NCI-H146 (cell line): ENCODE data around the gene PHACTR1.
"Not testable (repeated sequence)": the region's sequence is repeated elsewhere in the genome, so short reads cannot be mapped to it uniquely, and the experiment has no call there.

Experiments
- DNase-seq: peaks from one replicate; lab custom pipeline; 2025; lab: John Stamatoyannopoulos, UW

PHACTR1 gene

DNA sequence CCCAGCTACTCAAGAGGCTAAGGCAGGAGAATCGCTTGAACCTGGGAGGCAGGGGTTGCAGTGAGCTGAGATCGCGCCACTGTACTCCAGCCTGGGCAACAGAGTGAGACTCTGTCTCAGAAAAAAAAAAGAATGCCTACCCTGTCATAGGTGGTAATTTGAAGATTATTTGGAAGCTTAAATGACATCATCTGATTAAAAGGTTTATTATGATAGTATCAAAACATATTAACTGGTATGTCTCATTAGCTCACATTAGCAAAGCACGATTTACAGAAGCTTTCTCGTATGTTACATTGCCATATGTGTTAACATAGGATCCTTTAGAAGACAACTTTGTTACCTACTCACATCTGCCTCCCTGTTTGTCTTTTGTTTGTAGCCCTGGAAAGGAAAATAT, 443.3 kb downstream of the PHACTR1 start:
- DNase-seq, result not testable (repeated sequence)

- DNase-seq, result no peak
Observed at GRCh38 chr6:13163161-13163944, 446.8 kb downstream of the PHACTR1 start.

- DNase-seq, result peak; percentile 79
Observed at GRCh38 chr6:13164291-13164690, 447.7 kb downstream of the PHACTR1 start.

DNA sequence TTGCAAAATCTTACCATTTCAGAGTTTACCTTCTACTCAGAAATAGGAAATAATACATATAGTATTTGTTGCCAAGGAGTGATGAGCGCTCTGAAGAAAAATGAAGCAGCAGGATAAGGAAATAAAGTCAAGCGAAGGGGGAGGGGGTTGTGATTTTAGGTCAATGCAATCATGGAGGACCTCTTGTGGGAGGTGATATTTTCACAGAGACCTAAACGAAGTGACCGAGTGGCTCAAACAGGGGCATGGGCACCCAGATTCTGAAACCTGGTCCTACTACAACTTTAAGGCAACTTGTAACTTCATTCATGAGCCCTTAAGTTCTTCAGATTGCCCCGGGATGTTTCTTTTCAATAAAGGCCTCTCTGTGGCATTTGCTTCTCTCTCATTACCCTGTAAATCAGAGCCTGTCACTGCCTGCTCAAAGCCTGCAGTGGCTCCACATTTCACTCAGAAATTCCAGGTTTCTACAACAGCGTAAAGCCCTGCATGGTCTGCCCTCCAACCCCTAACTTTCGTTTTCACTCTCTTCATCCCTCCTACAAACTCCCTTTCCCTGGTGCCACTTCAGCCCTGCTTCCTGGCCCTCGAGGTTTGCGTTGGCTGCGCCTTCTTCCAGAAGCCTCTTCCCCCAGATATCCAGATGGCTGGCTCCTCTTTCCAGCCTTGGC, 449.1 kb downstream of the PHACTR1 start:
- DNase-seq, result no peak

DNA sequence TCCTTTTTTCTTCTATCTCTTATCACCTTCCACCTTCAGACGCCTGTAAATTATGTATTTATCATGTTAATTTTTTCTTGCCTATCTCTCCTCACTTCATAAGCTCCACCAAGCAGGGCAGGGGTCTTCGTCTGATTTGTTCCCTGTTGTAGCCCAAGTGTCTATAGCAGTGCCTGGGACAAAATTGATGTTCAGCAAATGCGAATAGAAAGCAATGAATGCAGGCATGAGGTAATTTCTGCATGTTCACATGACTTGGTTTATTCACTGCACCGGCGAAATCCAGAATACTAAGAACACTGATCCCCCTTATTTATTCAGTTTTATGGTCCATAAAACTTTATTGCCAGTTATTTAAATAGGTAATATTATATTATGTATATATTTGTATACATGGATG, 449.7 kb downstream of the PHACTR1 start:
- DNase-seq, result no peak

DNA sequence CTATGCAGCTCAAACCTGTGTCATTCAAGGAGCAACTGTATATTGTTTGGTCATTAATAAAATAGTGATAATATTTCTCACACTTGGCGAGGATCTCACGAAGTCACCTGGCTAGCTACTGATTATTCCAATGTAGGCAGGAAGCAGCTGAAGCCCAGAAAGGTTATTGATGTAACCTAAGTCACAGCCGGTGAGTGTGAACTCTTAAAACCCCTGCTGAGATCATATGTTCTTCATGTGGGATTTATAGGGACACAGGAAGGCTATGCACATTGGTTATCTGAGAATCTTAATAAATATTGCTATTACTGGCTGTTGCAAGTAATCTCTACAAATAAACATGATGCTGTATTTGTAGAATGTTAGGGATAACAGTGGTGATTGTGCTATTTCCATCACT, 450.3 kb downstream of the PHACTR1 start:
- DNase-seq, result peak; percentile 9

DNA sequence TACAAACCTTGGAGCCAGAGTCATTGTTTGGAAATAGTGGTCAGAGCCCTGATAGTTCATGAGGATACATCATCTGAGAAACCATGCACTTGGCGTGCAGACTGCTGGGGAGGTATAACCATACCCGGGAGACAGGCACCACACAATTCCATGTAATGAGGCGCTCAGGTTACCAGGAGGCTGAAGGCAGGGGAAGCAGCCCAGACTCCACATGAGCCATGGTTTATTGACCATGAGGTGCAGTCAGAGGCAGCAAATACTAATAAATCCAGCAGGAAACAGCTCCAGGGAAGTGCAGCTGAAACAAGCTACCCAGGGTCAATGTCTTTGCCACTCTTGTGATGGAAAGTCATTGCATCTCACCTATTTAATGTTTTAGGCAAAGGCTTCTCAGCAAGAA, 455.7 kb downstream of the PHACTR1 start:
- peak; percentile 24 for DNase-seq

DNA sequence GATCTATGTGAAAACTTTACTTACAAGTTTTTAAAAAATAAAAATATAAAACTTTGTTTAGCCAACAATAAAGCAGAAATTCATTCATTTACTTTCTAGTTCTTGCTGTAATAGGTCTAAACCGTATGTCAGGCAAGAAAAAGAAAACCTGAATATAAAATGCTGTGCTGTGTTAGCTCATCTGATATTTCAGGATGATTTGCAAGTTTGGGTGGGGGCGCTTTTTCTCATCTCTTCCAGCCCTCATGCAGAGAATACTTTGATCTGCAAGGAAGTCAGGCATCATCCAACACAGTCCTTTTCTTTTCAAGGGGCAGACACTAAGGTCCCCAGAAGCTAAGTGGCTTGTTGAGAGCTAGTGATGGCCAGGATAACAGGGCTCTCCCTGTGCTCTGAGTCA, 458.5 kb downstream of the PHACTR1 start:
- no peak for DNase-seq

GRCh38 chr6:13175759-13176158, 459.2 kb downstream of the PHACTR1 start:
- no peak for DNase-seq

DNA sequence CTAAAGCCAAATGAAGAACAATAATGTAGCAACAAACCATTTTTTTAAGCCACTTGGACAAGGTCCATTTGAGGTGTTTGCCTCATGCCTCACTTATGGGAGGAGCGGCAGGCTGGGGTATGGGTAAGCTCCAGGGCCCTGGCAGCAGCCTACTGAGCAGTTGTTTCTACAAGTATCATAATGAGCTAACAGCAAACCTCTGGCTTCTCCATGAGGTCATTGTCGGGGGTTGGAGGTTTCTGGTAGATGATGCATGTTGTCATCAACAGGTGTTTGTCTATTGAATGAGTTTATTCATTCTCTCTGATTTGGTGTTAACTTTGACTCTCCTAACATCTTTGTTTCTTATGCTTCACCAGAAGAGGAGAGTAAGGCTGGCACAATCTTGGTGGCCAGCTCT, 461.1 kb downstream of the PHACTR1 start:
- no peak for DNase-seq

- DNase-seq, result no peak
Observed at GRCh38 chr6:13178107-13178506, 461.5 kb downstream of the PHACTR1 start.

DNA sequence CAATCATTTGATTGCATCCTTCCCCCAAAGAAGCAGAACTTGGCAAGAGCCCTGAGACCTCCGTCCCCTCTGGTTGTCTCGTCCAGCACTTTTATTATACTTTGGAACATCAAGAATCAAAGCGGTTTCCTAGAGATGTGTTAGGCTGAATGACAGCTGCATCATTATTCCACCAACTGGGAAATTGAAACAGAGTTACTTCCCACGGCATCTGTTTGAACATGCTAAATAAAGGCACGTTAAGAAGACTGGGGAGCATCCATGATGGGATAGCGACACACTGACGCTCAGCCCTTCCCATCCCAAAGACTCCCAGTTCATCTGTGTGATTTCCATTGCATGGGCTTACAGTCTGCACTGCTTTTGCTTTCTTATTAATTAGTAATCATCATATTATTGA, 464.0 kb downstream of the PHACTR1 start:
- DNase-seq, result no peak

DNA sequence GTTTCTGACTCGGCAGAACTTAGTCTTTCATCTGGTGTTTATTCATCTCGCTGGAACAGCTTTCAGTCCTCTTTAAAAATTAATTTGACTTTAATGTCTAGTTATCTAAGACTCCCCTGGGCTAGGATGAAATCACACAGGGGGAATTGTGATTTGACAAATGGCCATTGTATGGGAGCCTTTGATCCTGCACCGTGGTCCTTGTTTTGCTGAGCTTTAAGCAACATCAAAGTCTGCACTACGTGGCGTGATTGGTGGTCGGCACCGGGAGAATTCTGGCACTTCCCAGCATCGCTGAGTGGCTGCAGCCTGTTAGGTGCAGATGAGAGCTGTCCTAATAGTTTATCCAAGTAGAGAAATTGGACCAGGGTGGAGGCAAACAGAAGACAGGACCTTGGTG, 464.8 kb downstream of the PHACTR1 start:
- DNase-seq, result no peak

- no peak for DNase-seq
Observed at GRCh38 chr6:13183415-13184088, 467.0 kb downstream of the PHACTR1 start.

GRCh38 chr6:13184089-13184468, 467.5 kb downstream of the PHACTR1 start:
- no peak for DNase-seq

- DNase-seq, result no peak
Observed at GRCh38 chr6:13184547-13184946, 468.0 kb downstream of the PHACTR1 start.

GRCh38 chr6:13186861-13187260, 470.3 kb downstream of the PHACTR1 start:
- DNase-seq, result no peak

GRCh38 chr6:13187692-13188091, 471.1 kb downstream of the PHACTR1 start:
- DNase-seq, result no peak

- no peak for DNase-seq
Observed at GRCh38 chr6:13188306-13188705, 471.7 kb downstream of the PHACTR1 start.

- DNase-seq, result no peak
Observed at GRCh38 chr6:13189710-13190109, 473.1 kb downstream of the PHACTR1 start.

DNA sequence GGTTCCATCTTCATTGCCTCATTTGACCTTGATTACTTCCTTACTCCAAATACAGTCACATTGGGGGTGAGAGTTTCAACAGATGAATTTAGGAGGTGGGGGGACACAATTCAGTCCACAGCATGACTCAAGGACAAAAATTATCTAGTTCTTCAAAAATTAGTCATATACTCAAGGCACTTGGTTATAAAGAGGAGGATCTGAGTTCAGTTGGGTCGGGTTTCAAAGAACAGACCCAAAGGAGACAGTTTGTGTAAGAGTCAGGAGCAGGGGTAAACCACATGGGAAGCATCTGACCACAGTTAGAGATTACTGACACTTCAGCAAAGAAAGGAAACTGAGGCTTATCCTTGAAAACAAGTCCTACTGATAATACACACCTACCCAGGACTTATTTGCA, 473.8 kb downstream of the PHACTR1 start:
- no peak for DNase-seq

GRCh38 chr6:13191461-13191860, 474.9 kb downstream of the PHACTR1 start:
- DNase-seq, result no peak

DNA sequence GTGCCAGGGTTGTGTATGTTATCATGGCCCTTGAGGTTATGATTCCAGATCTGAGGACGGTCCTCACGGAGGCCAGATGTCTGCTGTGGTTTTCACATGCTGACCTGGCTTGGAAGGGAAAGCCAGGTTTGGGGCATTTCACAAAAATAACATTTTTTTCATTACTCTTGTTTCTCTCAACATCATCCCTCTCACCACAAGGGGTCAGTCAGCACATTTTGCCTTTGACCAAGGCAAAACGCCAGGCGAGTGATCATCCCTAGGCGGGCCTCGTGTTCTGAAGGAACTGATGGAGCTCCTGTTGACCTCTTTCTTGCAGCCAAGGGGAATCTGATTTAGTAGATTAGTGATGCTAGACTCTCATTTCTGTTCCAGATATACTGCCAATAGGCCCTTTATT, 478.3 kb downstream of the PHACTR1 start:
- DNase-seq, result peak; percentile 3
